OCI-LY7 (cell line): Measurements from ENCODE around the gene STAMBPL1.

ENCODE experiments used
- EZH2phosphoT487 ChIP-seq: fragments of 200-600 bp; sonication (generic); IDR thresholded peaks from 2 replicates; pipeline ENCODE4 v1.6.1; 2018; ENCODE audit warnings: low read depth, borderline replicate concordance, mild to moderate bottlenecking, mixed run types, antibody characterized with exemption, low read length, moderate library complexity, mixed read lengths
- TF ChIP-seq, protein P1 (sequence below): fragments of 200-600 bp; sonication (generic); conservative IDR thresholded peaks from 2 replicates; pipeline ENCODE4 v1.5.1; 2014; ENCODE audit warnings: mild to moderate bottlenecking, antibody characterized with exemption, low read length, moderate library complexity, mixed read lengths

GRCh38 chr10:88892222-88892967 lies 12.3 kb downstream of the STAMBPL1 start:
- TF ChIP-seq, protein P1, sequence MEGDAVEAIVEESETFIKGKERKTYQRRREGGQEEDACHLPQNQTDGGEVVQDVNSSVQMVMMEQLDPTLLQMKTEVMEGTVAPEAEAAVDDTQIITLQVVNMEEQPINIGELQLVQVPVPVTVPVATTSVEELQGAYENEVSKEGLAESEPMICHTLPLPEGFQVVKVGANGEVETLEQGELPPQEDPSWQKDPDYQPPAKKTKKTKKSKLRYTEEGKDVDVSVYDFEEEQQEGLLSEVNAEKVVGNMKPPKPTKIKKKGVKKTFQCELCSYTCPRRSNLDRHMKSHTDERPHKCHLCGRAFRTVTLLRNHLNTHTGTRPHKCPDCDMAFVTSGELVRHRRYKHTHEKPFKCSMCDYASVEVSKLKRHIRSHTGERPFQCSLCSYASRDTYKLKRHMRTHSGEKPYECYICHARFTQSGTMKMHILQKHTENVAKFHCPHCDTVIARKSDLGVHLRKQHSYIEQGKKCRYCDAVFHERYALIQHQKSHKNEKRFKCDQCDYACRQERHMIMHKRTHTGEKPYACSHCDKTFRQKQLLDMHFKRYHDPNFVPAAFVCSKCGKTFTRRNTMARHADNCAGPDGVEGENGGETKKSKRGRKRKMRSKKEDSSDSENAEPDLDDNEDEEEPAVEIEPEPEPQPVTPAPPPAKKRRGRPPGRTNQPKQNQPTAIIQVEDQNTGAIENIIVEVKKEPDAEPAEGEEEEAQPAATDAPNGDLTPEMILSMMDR: no peak
- no peak for TF ChIP-seq EZH2phosphoT487
